GM12878 (cell line): Measurements from ENCODE around the gene ARHGAP22. TPM values are rescaled to one million over a fixed set of nuclear protein-coding genes. Genes with fewer than 3 reads are reported as not detected.

ENCODE experiments used
- ATAC-seq: fragments of 200-7000 bp; cut with Tn5 transposase; 3 replicates; pipeline ENCODE4 v1.9.1; 2020; ENCODE audit warnings: mild to moderate bottlenecking, moderate library complexity
- BruUV-seq: library from RNA; stranded (reverse); fragments of 400-500 nt; replicated peaks from 2 replicates; lab custom pipeline; 2021; lab: Mats Ljungman, UMichigan
- CTCF ChIA-PET: fragments of 300-600 bp; sonication (Branson Sonifier 250); formaldehyde crosslinking; extraction: SDS; loops from one replicate; lab custom pipeline; 2021; ENCODE audit warnings: inconsistent platforms; lab: Yijun Ruan, JAX
- POLR2A ChIA-PET: fragments of 350-600 bp; formaldehyde crosslinking; extraction: SDS; loops from one replicate; lab custom pipeline; 2021; ENCODE audit warnings: inconsistent platforms; lab: Charles Lee
- RAD21 ChIA-PET: fragments of 300-600 bp; sonication (Branson Sonifier 250); formaldehyde crosslinking; loops from one replicate; lab custom pipeline; 2023; ENCODE audit warnings: antibody characterized with exemption; ENCODE audit not compliant: unreplicated experiment; lab: Charles Lee
- SMC1A ChIA-PET: fragments of 300-600 bp; sonication (Branson Sonifier 250); formaldehyde crosslinking; loops from one replicate; lab custom pipeline; 2023; ENCODE audit not compliant: unreplicated experiment, uncharacterized antibody; lab: Charles Lee
- DNase-seq: peaks from one replicate; pipeline ENCODE4 v3.0.0-alpha.2; 2011; ENCODE audit warnings: low read depth, low spot score
- FAIRE-seq: peaks from 3 replicates; lab custom pipeline; 2011; peaks lifted over from hg19 to GRCh38; lab: Jason Lieb, UNC
- H2AFZ ChIP-seq: 2 replicates; pipeline ENCODE4 v1.6.0; 2011; ENCODE audit warnings: low read depth, low read length, control low read depth; ENCODE audit not compliant: control insufficient read depth
- H3K27ac ChIP-seq: 2 replicates; pipeline ENCODE4 v1.5.1; 2011; ENCODE audit warnings: control low read depth; ENCODE audit not compliant: control insufficient read depth, insufficient read depth
- H3K27me3 ChIP-seq, 2 experiments: replicated peaks in 1 of 2; 2 replicates each; pipeline versions ENCODE4 v1.6.0 to v1.6.1; 2011; ENCODE audit warnings: low read length in 1 of 2; ENCODE audit not compliant: control insufficient read depth in 2 of 2, insufficient read depth in 2 of 2
- H3K36me3 ChIP-seq, 2 experiments: 2 replicates each; pipeline ENCODE4 v1.5.1; 2011; ENCODE audit warnings: low read length in 1 of 2; ENCODE audit not compliant: control insufficient read depth in 2 of 2, insufficient read depth in 2 of 2
- H3K4me1 ChIP-seq: 2 replicates; pipeline ENCODE4 v1.6.1; 2011; ENCODE audit warnings: mild to moderate bottlenecking, low read length, moderate library complexity, mixed read lengths; ENCODE audit not compliant: control insufficient read depth, insufficient read depth
- H3K4me2 ChIP-seq: 2 replicates; pipeline ENCODE4 v1.6.0; 2011; ENCODE audit warnings: control low read depth; ENCODE audit not compliant: control insufficient read depth, insufficient read depth
- H3K4me3 ChIP-seq: fragments of 200-600 bp; sonication (generic); 2 replicates; pipeline ENCODE4 v1.5.1; 2016
- H3K79me2 ChIP-seq: 2 replicates; pipeline ENCODE4 v1.6.0; 2011; ENCODE audit warnings: low read length; ENCODE audit not compliant: control insufficient read depth, insufficient read depth
- H3K9ac ChIP-seq: 2 replicates; pipeline ENCODE4 v1.8.0; 2011; ENCODE audit warnings: low read length, control low read depth, mixed read lengths; ENCODE audit not compliant: control insufficient read depth, insufficient read depth
- H3K9me3 ChIP-seq: replicated peaks from 3 replicates; pipeline ENCODE4 v1.5.1; 2011; ENCODE audit warnings: mild to moderate bottlenecking, low read length; ENCODE audit not compliant: control insufficient read depth, insufficient read depth
- H4K20me1 ChIP-seq: 2 replicates; pipeline ENCODE4 v1.6.0; 2011; ENCODE audit not compliant: control insufficient read depth, insufficient read depth
- CBX3 ChIP-seq: fragments of 200-600 bp; sonication (generic); IDR thresholded peaks from 2 replicates; pipeline ENCODE4 v1.6.1; 2016; ENCODE audit warnings: low read depth, borderline replicate concordance
- EGR1 ChIP-seq, 2 experiments: IDR thresholded peaks; 1 replicate in 1 of 2; 2 replicates in 1 of 2; pipeline ENCODE4 v1.6.1; 2011 to 2012; ENCODE audit warnings: low read depth in 2 of 2, low read length in 2 of 2, borderline replicate concordance in 1 of 2, mild to moderate bottlenecking in 1 of 2, moderate library complexity in 1 of 2
- SKIL ChIP-seq: fragments of 450-650 bp; IDR thresholded peaks from 2 replicates; pipeline ENCODE4 v1.6.1; 2017; ENCODE audit warnings: mild to moderate bottlenecking, low read depth, inconsistent platforms; ENCODE audit not compliant: poor library complexity, severe bottlenecking
- TCF12 ChIP-seq: IDR thresholded peaks from 2 replicates; pipeline ENCODE4 v1.6.1; 2011; ENCODE audit warnings: low read depth, mild to moderate bottlenecking, low read length
- ZNF24 ChIP-seq: fragments of 450-650 bp; IDR thresholded peaks from 2 replicates; pipeline ENCODE4 v1.6.1; 2017; ENCODE audit warnings: antibody characterized with exemption, mild to moderate bottlenecking
- WGBS: methylation state at CpG from one replicate; pipeline ENCODE4 v1.1.6; 2016; ENCODE audit warnings: low lambda C conversion rate; ENCODE audit not compliant: insufficient replicate concordance, insufficient coverage; ENCODE audit errors: missing lambda C conversion rate; 5-methylcytosine and 5-hydroxymethylcytosine counted together
- in situ Hi-C: fragments of 300-500 bp; cut with MboI; formaldehyde crosslinking; loops from 9 replicates; pipeline ENCODE4 v1.14.3; 2018; ENCODE audit warnings: mixed read lengths
- intact Hi-C: fragments of 100-400 bp; cut with micrococcal nuclease; formaldehyde crosslinking; loops from one replicate; pipeline ENCODE4 v1.14.2; 2022; ENCODE audit not compliant: unreplicated experiment
- polyA plus RNA-seq, 11 experiments: library from polyadenylated mRNA; depleted of rRNA in 4 of 11; unstranded in 6 of 11; stranded (reverse) in 5 of 11; fragments of >200 nt; fragmentation: Nextera tagmentation in 4 of 11; fragmentation: Illumina TruSeq in 1 of 11; extraction: Ambion mirVana in 4 of 11; extraction: Trizol in 1 of 11; gene quantifications; 1 replicate in 1 of 11; 2 replicates in 10 of 11; pipeline versions ENCODE4 v1.2.1 to v1.2.3, GENCODE V29; 2011 to 2016; ENCODE audit warnings: inconsistent platforms in 2 of 11, missing spikeins in 2 of 11, low read depth in 1 of 11
- total RNA-seq, 4 experiments: library from RNA; depleted of rRNA in 3 of 4; stranded (reverse); fragments of >200 nt in 3 of 4; fragmentation: Illumina TruSeq in 1 of 4; extraction: Trizol in 1 of 4; gene quantifications; 2 replicates each; pipeline versions ENCODE4 v1.2.1 to v1.2.3, GENCODE V29; 2013 to 2021
- TF ChIP-seq, protein P1 (sequence below): fragments of 450-650 bp; formaldehyde crosslinking; IDR thresholded peaks from 2 replicates; pipeline ENCODE4 v1.5.0; 2022; ENCODE audit warnings: mild to moderate bottlenecking, missing genetic modification characterization
- TF ChIP-seq, protein P2 (sequence below): IDR thresholded peaks from 2 replicates; pipeline ENCODE4 v1.6.1; 2012; ENCODE audit warnings: low read depth, low read length, improper control_type of control experiment
- TF ChIP-seq, protein P3 (sequence below): fragments of 450-650 bp; formaldehyde crosslinking; IDR thresholded peaks from 2 replicates; pipeline ENCODE4 v1.4.0; 2020; ENCODE audit warnings: mild to moderate bottlenecking, moderate library complexity

ARHGAP22 gene
- total and polyA plus RNA-seq, 10 of the 15 experiments (the other 5 are each of a cell fraction or from before 2014, with no cell fraction given), result 0.07 to 0.61 (median 0.18) TPM; not detected in 5

GRCh38 chr10:48531486-48531885 lies 73.4 kb downstream of the ARHGAP22 start:
- no peaks in the 10 kb centered on the region for H4K20me1 ChIP-seq
- H3K4me1 ChIP-seq, result no peaks in the 10 kb centered on the region
- ChIA-PET CTCF (interaction anchor here (0.8 kb wide), 1 partner anchor 125 kb away, joined by 4 read pairs; no protein-coding TSS in a partner anchor), POLR2A (no interaction called here), RAD21 (interaction anchor here (1.2 kb wide), 1 partner anchor 125 kb away, joined by 3 read pairs; no protein-coding TSS in a partner anchor), SMC1A (interaction anchor here (0.8 to 0.9 kb wide), 2 partner anchors 10 to 121 kb away, joined by 3 read pairs; no protein-coding TSS in a partner anchor)
- 37% methylated on average over 5 of the region's 5 CpGs for WGBS
- H3K9ac ChIP-seq, result no peak overlapping the region
- ATAC-seq, result no peak
- no peak overlapping the region for H3K4me2 ChIP-seq
- no peaks in the 10 kb centered on the region for H3K27me3 ChIP-seq
- DNase-seq, result no peak
- no peak overlapping the region for H2AFZ ChIP-seq
- no peaks in the 10 kb centered on the region for H3K79me2 ChIP-seq
- no TSS peak for BruUV-seq
- no peak overlapping the region for H3K4me3 ChIP-seq
- no peak for TF ChIP-seq SKIL
- TF ChIP-seq, protein P1, sequence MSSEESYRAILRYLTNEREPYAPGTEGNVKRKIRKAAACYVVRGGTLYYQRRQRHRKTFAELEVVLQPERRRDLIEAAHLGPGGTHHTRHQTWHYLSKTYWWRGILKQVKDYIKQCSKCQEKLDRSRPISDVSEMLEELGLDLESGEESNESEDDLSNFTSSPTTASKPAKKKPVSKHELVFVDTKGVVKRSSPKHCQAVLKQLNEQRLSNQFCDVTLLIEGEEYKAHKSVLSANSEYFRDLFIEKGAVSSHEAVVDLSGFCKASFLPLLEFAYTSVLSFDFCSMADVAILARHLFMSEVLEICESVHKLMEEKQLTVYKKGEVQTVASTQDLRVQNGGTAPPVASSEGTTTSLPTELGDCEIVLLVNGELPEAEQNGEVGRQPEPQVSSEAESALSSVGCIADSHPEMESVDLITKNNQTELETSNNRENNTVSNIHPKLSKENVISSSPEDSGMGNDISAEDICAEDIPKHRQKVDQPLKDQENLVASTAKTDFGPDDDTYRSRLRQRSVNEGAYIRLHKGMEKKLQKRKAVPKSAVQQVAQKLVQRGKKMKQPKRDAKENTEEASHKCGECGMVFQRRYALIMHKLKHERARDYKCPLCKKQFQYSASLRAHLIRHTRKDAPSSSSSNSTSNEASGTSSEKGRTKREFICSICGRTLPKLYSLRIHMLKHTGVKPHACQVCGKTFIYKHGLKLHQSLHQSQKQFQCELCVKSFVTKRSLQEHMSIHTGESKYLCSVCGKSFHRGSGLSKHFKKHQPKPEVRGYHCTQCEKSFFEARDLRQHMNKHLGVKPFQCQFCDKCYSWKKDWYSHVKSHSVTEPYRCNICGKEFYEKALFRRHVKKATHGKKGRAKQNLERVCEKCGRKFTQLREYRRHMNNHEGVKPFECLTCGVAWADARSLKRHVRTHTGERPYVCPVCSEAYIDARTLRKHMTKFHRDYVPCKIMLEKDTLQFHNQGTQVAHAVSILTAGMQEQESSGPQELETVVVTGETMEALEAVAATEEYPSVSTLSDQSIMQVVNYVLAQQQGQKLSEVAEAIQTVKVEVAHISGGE (CRISPR knock-in tag), result no peak
- no peak for TF ChIP-seq ZNF24
- TF ChIP-seq, protein P2, sequence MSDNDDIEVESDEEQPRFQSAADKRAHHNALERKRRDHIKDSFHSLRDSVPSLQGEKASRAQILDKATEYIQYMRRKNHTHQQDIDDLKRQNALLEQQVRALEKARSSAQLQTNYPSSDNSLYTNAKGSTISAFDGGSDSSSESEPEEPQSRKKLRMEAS, result no peak
- TF ChIP-seq CBX3, result no peak
- TF ChIP-seq TCF12, result no peak
- TF ChIP-seq, protein P3, sequence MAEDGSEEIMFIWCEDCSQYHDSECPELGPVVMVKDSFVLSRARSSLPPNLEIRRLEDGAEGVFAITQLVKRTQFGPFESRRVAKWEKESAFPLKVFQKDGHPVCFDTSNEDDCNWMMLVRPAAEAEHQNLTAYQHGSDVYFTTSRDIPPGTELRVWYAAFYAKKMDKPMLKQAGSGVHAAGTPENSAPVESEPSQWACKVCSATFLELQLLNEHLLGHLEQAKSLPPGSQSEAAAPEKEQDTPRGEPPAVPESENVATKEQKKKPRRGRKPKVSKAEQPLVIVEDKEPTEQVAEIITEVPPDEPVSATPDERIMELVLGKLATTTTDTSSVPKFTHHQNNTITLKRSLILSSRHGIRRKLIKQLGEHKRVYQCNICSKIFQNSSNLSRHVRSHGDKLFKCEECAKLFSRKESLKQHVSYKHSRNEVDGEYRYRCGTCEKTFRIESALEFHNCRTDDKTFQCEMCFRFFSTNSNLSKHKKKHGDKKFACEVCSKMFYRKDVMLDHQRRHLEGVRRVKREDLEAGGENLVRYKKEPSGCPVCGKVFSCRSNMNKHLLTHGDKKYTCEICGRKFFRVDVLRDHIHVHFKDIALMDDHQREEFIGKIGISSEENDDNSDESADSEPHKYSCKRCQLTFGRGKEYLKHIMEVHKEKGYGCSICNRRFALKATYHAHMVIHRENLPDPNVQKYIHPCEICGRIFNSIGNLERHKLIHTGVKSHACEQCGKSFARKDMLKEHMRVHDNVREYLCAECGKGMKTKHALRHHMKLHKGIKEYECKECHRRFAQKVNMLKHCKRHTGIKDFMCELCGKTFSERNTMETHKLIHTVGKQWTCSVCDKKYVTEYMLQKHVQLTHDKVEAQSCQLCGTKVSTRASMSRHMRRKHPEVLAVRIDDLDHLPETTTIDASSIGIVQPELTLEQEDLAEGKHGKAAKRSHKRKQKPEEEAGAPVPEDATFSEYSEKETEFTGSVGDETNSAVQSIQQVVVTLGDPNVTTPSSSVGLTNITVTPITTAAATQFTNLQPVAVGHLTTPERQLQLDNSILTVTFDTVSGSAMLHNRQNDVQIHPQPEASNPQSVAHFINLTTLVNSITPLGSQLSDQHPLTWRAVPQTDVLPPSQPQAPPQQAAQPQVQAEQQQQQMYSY (CRISPR knock-in tag), result no peak
- TF ChIP-seq EGR1 (IDR thresholded peaks at IDR 0.05; ENCODE audit: borderline replicate concordance in 1 of 2, low read depth in 2 of 2, low read length in 2 of 2), result no peak
- intact Hi-C loops (no loop called here), in situ Hi-C loops (no loop called here)
- H3K9me3 ChIP-seq, result no peaks in the 10 kb centered on the region; the same call in 2 of the 3 replicates
- FAIRE-seq, result no peak
- H3K27ac ChIP-seq, result no peak overlapping the region
- no peaks in the 10 kb centered on the region for H3K36me3 ChIP-seq
